Psoas muscle (tissue), 8 donors: ENCODE measurements around the gene OLFML2A. TPM values are rescaled to one million over a fixed set of nuclear protein-coding genes. Genes with fewer than 3 reads are reported as not detected.

Experiments
- ATAC-seq, 4 donors: fragments of 200-7000 bp; cut with Tn5 transposase; one replicate each; pipeline ENCODE4 v1.9.1; 2020; ENCODE audit warnings: moderate library complexity in 3 of 4, mild to moderate bottlenecking in 2 of 4
- DNase-seq, 2 donors: peaks; one replicate each; pipeline ENCODE4 v3.0.0-alpha.2; 2020
- H3K27ac ChIP-seq: fragments of 200-600 bp; one replicate; pipeline ENCODE4 v1.8.0; 2022
- H3K27me3 ChIP-seq, 3 donors: fragments of 200-600 bp in 1 of 3; one replicate each; pipeline versions ENCODE4 v1.6.1 to v1.8.0; 2013 to 2022; ENCODE audit warnings: low read length in 2 of 3, mild to moderate bottlenecking in 2 of 3, moderate library complexity in 1 of 3; ENCODE audit not compliant: insufficient read depth in 3 of 3
- H3K36me3 ChIP-seq, 2 donors: fragments of 200-600 bp in 1 of 2; one replicate each; pipeline versions ENCODE4 v1.6.1 to v1.8.0; 2013 to 2022; ENCODE audit warnings: low read depth in 1 of 2, mild to moderate bottlenecking in 1 of 2, moderate library complexity in 1 of 2; ENCODE audit not compliant: insufficient read depth in 1 of 2
- H3K4me1 ChIP-seq: fragments of 200-600 bp; one replicate; pipeline ENCODE4 v1.8.0; 2022
- H3K4me3 ChIP-seq: fragments of 200-600 bp; one replicate; pipeline ENCODE4 v1.8.0; 2022; ENCODE audit warnings: mild to moderate bottlenecking
- H3K9me3 ChIP-seq: fragments of 200-600 bp; one replicate; pipeline ENCODE4 v1.8.0; 2022
- CTCF ChIP-seq: fragments of 200-600 bp; IDR thresholded peaks from one replicate; pipeline ENCODE4 v1.8.0; 2022; ENCODE audit warnings: antibody characterized with exemption
- WGBS, 3 donors: extraction: QIAGEN DNeasy Blood & Tissue Kit; methylation state at CpG; one replicate each; pipeline versions ENCODE4 v1.1.6 to v1.1.7; 2013; 5-methylcytosine and 5-hydroxymethylcytosine counted together
- intact Hi-C, 2 donors: fragments of 100-400 bp; cut with DNase I; formaldehyde crosslinking; loops; one replicate each; pipeline versions ENCODE4 v1.11.0 to v1.14.2; 2022
- polyA plus RNA-seq, 3 donors: library from polyadenylated mRNA; stranded (reverse); fragments of 200-250 nt; gene quantifications; one replicate each; pipeline ENCODE4 v1.2.3, GENCODE V29; 2013
- total RNA-seq, 4 donors: library from RNA; stranded (reverse); fragmentation: NEBNext Ultra II Directional in 2 of 4; extraction: Animal tissue kit (Norgen Biotek cat#: 25700) in 2 of 4; gene quantifications; one replicate each; pipeline versions ENCODE4 v1.2.1 to v1.2.4, GENCODE V29; 2021 to 2023
- donor health status: healthy with polysubstance abuse.
- donor health status: DM: no; HTN: no; CAD: no; lungs with moderate emphysema.
- donor health status: Bipolar disorder and iron deficiency.
- donor health status: healthy.
- donor health status: DM: yes; HTN: yes; CAD: no.
- donor health status: DM: no; HTN: no; CAD: no.
- donor health status: DM: no; HTN: no; CAD: no.
- donor health status: DM: yes; HTN: yes; CAD: no.

The OLFML2A gene
- total and polyA plus RNA-seq, 7 donors = 3.0 to 30.3 (median 7.1) TPM

GRCh38 chr9:124767821-124768220 lies 9.1 kb upstream of the OLFML2A start:
- intact Hi-C loops = no loop called here
- no peak overlapping the region for H3K27ac ChIP-seq
- H3K27me3 ChIP-seq = peaks cover 2 to 10% (median 3%) of the 10 kb centered on the region in 3 donors
- H3K36me3 ChIP-seq = no peaks in the 10 kb centered on the region
- DNase-seq = no peak
- whole genome bisulfite sequencing, 3 donors = 78 to 80% (median 79%) methylated on average over 2 of the region's 2 CpGs
- H3K4me1 ChIP-seq = peaks cover 8% of the 10 kb centered on the region
- TF ChIP-seq CTCF = no peak
- no peaks in the 10 kb centered on the region for H3K9me3 ChIP-seq
- no peak for ATAC-seq
- no peak overlapping the region for H3K4me3 ChIP-seq

- H3K27ac ChIP-seq = no peak overlapping the region
- TF ChIP-seq CTCF = no peak
- WGBS, 3 donors = 79 to 90% (median 84%) methylated on average over 3 of the region's 3 CpGs
- no peaks in the 10 kb centered on the region for H3K36me3 ChIP-seq
- DNase-seq = no peak
- peaks cover 8% of the 10 kb centered on the region for H3K4me1 ChIP-seq
- peaks cover 2 to 10% (median 3%) of the 10 kb centered on the region in 3 donors for H3K27me3 ChIP-seq
- no peaks in the 10 kb centered on the region for H3K9me3 ChIP-seq
- no peak for ATAC-seq
- H3K4me3 ChIP-seq = no peak overlapping the region
- intact Hi-C loops = no loop called here
These were observed 8.6 kb upstream of the OLFML2A start for GRCh38 chr9:124768334-124768733.

- Histone ChIP-seq H3K27ac (no peak overlapping the region), H3K9me3 (no peaks in the 10 kb centered on the region), H3K4me3 (peak overlapping the region; percentile 91), H3K27me3 (peaks cover 2 to 10% (median 3%) of the 10 kb centered on the region in 3 donors), H3K36me3 (no peaks in the 10 kb centered on the region), H3K4me1 (peaks cover 8% of the 10 kb centered on the region)
- DNase-seq = no peak
- TF ChIP-seq CTCF = no peak
- no peak for ATAC-seq
- 54 to 56% (median 56%) methylated on average over 11 of the region's 11 CpGs for WGBS, 3 donors
- intact Hi-C loops = no loop called here
These were observed 8.0 kb upstream of the OLFML2A start for GRCh38 chr9:124768750-124769548.

GRCh38 chr9:124769549-124770358 lies 7.2 kb upstream of the OLFML2A start:
- intact Hi-C loops = loop anchor here (5.0 to 10.0 kb wide), 2 partner anchors 373 to 605 kb away; partner anchors contain the start of gene SCAI (in 1 of the 2)
- TF ChIP-seq CTCF = no peak
- H3K27ac ChIP-seq = no peak overlapping the region
- peaks cover 8% of the 10 kb centered on the region for H3K4me1 ChIP-seq
- H3K4me3 ChIP-seq = peak overlapping the region; percentile 91
- WGBS, 3 donors = 12 to 23% (median 13%) methylated on average over 54 to 56 of the region's 56 CpGs
- H3K36me3 ChIP-seq = no peaks in the 10 kb centered on the region
- ATAC-seq (no peak), DNase-seq (peak in 1 of 2 donors; percentile 62)
- peaks cover 2 to 10% (median 3%) of the 10 kb centered on the region in 3 donors for H3K27me3 ChIP-seq
- H3K9me3 ChIP-seq = no peaks in the 10 kb centered on the region
